H54 (cell line): ENCODE results near the gene ADCY4.

Experiments used
- DNase-seq: peaks from one replicate; pipeline ENCODE4 v3.0.0; 2011; ENCODE audit warnings: low spot score, mixed read lengths; ENCODE audit not compliant: insufficient read length
- FAIRE-seq: peaks from 3 replicates; lab custom pipeline; 2011; peaks lifted over from hg19 to GRCh38; lab: Jason Lieb, UNC
- POLR2A ChIP-seq: IDR thresholded peaks from 2 replicates; pipeline ENCODE4 v1.6.1; 2011; ENCODE audit warnings: low read depth, mild to moderate bottlenecking, low read length

The ADCY4 gene

DNA sequence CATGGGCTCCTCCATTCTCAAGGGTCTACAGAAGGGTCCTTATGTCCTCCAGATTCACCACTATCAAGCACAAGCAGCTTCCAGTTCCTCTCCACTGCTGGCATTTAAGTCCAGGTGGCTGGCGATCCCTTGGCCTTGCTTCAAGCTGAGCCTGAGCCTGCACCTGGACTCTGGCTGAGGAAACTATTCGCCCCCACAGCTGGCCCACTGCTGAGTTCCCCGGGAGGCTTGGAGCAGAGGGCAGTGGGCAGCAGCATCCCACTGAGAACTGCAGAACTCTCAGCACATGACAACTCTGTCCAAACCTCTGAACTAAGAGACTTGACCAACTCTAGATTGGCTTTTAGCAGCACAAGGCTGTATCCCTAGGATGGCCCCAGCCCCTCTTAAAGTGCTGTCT is 52.1 kb downstream of the ADCY4 start:
- TF ChIP-seq POLR2A = no peak
- DNase-seq (no peak), FAIRE-seq (no peak)

DNA sequence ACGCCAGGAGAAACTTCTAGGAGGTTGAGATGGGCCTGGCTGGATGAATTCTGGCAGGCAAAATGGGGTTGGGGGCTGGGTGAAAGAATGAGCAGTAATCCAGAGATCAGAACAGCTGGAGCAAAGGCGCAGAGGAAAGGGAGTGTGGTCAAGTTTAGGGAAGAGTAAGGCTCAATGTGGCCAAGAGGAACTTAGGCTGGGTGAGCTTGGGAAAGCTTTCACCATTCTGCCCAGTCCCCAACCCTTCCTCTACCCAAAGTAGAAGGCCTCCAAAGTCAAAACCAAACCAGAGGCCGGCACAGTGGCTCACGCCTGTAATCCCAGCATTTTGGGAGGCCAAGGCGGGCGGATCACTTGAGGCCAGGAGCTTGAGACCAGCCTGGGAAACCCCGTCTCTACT is 53.2 kb downstream of the ADCY4 start:
- FAIRE-seq = no peak
- no peak for TF ChIP-seq POLR2A
- DNase-seq = no peak

DNA sequence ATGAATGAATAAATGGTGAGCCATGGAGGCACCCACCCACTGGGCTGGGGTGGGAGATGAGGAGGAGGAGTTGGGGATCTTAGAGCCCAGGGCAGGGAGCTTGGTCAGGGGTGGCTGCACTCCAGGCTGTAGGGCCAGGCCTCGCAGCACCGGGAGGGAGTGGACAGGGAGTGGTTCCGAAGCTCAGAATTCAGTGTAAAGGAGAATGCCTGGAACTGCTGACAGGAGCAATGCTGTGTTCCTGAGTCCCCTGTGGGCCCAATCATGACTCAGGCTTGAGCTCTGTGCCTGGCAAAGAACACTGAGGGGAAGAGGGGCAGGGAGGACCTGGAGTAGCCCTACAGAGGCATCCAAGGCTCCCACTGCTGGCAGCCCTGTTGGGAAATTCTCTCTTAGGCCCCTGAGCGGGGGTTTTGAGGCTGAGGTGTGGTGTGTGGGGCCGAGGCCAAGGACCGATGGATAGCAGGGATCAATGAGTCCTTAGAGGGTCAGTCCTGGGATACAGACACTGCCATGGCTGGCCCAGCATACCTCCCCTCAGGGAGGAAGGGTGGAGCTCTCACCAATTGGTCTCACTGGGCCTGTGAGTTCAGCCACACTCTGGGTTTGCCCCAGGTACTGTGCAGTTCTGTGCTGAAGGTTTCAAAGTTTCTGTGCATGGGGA is 53.9 kb downstream of the ADCY4 start:
- no peak for TF ChIP-seq POLR2A
- FAIRE-seq = no peak
- DNase-seq = no peak

DNA sequence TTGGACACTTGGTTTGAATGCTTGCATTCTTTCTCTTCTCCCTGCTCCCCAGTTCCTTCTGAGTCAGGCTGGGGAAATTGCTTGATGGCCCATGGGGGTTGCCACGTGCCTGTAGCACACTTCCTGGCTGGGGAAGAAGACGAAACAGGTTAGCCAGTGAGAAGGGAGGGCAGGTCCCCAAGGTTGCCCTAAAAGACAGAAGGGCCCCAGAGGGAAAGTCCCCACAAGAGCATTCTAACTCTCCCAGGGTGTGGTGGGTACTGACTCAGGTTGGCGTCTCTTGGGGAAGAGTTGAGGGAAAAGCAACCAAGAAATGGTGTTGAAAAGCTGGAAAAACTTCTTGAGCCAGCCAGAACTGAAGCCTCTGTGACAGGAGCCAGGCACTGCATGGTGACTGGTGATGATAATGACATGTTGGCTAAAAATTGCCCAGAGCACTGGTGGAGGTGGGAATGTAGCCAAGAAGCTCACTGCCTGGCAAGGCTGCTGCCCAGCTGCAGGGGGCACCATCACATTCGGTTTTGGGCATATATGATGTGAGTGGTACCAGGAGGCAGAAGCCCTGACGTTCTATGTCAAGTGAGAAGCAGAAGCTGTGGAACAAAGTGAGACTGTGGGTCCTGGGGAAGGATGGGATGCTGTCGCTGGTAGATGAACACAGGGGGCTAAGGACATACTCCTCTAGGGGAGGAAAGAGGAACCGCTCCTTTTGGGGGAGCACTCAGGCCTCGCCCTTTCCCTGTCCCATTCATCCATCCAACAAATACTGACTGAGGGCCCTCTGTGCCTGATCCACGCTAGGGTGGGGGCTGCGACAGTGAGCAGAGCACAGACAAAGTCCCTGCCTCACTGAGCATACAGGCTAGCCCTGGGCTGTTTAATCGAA is 55.3 kb downstream of the ADCY4 start:
- TF ChIP-seq POLR2A = no peak
- DNase-seq (no peak), FAIRE-seq (no peak)

DNA sequence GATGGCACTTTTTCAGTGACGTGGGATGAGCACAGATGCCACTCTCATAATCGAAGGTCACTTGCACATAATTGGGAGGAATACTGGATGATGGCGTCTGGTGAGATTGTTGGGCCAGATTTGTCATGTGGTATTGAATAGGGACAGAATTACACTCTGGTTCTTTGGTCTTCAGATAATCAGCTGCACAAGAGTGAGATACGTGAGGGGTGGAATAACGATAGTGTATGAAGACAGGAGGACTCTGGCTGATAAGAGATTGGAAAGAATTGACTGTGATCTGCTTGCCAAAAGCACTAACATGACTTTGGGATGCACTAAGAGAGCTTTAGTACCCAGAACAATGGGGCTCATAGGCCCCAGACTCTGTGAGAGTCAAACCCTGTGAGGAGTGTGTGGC is 56.4 kb downstream of the ADCY4 start:
- FAIRE-seq (no peak), DNase-seq (no peak)
- TF ChIP-seq POLR2A = no peak

DNA sequence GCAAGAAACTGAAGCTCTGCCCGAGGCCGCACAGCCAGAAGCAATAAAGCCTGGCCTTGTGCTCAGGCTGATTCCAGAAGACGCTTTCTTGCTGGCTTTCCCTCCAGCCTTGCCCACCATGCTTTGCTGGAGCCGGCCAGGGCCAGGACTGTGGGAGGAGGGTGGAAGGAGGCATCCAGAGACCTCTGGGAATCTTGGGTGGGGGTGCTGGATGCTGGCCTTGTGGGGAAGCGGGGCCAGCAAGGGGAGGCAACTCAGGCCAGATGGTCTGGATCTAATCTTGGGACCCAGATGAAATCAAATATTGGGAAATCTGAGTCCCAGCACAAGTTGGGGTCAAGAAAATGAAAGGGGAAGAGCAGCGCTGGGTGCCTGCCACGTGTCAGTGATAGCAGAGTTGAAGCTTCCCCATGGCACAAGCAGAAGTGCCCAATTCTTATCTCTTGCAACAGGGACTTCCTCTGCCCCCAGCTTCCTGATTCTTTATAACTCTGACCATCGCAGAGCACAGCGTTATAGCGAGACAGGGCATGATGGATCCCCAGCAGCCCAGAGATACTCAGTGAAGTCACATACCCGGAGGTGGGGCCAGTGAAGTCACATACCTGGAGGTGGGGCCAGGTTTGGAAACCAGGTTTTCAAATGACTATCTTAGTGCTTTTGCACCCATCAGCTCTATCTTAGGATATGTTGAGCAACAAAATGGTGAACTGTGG is 57.1 kb downstream of the ADCY4 start:
- TF ChIP-seq POLR2A = no peak
- FAIRE-seq (no peak), DNase-seq (no peak)

DNA sequence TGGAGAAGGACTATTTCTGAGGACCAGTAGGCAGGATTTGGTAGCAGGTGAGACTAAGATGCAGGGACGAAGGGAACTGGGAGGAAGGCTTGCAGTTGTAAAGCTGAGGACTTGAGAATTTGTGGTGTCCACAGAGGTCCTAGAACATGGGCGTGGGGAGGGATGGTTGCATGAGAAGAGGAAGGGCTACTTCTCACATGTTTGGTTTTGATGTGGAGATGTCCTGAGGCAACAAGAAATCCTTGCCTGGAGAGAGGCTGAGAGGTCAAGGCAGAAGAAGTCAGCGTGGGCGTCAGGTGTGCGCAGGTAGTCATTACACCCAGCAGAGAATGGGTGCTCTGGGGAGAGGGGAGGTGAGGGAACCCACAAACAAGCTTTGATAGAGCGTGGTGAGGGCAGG is 57.8 kb downstream of the ADCY4 start:
- no peak for TF ChIP-seq POLR2A
- no peak for FAIRE-seq
- no peak for DNase-seq

DNA sequence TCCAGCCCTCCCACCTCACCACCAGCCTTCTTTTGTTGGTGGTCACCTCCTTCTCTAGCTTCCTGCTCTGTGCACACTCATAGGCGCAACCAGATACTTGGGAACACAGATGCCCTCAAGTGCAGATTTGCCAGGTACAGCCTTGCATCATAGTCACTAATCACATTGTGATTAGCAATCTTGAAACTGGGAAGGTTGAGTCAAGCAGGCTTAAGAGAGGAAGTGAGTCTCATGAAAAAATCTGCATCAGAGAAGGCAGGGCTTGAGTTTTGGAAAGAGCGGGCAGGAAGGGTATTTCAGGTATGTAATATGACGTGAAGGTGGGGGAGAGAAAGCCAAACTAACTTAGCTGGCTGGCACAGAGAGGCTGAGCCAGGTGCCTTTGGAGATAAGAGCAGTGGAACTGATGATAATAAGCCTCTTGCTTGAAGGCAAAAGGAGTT is 60.7 kb downstream of the ADCY4 start:
- no peak for FAIRE-seq
- no peak for DNase-seq
- TF ChIP-seq POLR2A = no peak

DNA sequence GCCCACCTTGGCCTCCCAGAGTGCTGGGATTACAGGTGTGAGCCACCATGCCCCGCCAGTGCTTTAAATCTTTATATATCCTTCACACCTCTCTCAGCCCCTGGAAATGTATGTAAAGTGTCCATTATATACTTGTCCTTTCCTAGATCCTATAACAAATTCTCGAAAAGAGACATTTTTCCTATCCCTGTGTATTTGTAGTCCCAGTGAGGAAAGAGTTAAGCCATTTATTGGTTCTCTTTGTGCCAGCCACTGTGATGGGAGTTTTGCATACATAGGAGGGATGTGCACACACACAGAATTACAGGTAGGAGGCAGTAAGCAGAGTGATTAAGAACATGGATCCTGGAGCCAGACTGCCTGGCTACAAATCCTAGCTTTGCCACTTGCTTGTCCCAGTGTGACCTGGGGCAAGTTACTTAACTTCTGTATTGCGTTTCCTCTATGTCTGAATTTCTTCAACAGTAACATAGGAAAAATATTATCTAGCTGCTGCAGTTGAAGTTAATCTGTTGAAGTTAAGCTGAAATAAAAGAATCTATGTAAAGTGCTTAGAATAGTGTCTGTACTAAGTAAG is 61.4 kb downstream of the ADCY4 start:
- DNase-seq (no peak), FAIRE-seq (no peak)
- no peak for TF ChIP-seq POLR2A

DNA sequence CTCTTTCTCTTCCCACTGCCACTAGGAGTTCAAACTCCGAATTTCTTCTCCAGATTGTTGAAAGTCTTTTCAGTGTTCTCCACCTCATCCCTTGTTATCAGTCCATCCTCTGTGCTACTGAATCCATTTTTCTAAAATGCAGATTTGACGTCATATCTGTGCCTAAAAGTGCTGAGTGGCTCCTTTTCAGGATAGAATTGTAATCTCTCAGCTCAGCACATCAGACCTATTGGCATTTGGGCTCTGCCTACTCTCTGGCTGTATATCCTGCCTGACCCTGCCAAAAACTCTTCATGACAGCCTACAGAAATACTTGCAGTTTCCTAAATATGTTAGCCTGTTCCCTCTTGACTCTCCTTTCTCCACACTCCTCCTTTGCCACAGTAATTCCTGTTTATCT is 62.4 kb downstream of the ADCY4 start:
- no peak for TF ChIP-seq POLR2A
- no peak for DNase-seq

DNA sequence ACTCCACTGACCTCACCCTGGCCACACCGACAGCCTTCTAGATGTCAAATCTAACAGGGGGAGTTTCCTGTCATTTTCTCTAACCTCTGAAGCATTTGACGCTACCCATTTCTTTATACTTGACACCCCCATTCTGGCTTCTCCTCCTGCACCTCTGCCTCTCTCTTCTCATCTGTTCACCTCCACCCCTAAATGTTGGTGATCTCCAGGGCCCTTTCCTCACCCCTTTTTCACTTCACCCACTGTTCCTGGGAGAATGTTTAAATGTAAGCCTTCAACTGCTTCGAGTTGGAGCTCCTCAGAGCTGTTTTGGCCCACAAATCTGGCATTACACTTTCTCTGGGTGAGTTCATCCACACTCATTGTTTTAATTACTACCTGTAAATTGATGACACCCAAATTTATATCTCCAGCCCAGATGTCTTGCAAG is 63.0 kb downstream of the ADCY4 start:
- no peak for FAIRE-seq
- DNase-seq = peak; percentile 40
- no peak for TF ChIP-seq POLR2A

More for the DNA sequence above, 62.4 kb downstream of the ADCY4 start:
- FAIRE-seq = no peak

DNA sequence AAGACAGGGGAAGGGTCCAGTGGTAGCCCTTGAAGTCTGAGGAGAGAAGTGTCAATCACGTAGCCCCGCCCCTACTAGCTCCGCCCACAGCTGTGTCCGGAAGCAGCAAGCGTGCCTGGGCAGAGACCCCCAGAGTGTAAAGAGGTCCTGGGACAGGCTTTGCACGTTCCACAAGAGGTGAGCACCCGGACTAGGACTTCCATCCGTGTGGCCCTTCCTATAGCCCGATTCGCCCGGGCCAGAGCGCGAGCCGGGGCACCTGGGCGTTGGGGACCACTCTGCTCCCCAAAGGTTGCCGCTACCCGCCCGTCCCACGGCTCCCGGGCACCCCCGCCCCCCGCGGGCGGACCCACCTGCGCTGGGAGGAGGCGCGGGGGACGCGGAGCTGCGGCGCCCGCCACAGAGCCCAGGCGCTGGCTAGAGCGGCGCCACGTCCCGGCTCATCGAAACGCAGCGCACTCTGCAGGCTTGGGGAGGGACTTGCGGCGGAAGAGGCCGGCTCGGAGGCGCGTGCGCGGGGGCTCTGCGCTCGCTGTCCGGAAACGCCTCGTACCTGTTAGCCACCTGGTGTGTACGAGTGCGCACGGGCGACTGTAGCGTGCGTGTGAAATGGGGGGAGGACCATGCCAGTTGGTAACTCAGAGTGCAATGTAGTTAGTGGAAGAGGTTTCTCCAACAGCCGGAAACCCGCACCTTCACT is 63.6 kb downstream of the ADCY4 start, which contains the start of gene RABGGTA:
RABGGTA (minus strand) TSS at position 464 of the 700 bp plus-strand sequence. CDS start 482 bp downstream, outside the sequence.
- FAIRE-seq = no peak
- TF ChIP-seq POLR2A = peak; percentile 62
- peak; percentile 75 for DNase-seq
